EH (cell line): ENCODE data around the gene LHFPL5.

Source experiments
- DNase-seq: peaks from one replicate; pipeline ENCODE4 v3.0.0-alpha.2; 2015; ENCODE audit warnings: low read depth

The LHFPL5 gene

DNA sequence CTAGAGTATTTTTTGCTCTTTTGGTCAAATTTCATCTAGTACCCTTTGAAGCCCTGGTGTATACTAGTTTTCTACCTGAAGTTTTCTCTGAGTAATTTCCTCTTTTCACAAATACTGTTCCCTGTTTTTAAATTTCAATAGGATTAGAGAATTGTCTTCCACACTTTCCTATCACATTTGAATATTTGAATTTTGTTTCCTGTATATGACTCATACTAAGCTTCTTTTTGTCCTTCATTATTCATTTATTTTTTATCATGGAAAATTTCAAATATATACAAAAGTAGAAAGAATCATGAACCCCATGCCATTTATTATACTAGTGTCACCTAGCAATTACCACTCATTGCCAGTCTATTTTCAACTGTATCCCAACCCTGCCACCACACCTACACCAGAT lies 52.7 kb downstream of the LHFPL5 start:
- DNase-seq: no peak

DNA sequence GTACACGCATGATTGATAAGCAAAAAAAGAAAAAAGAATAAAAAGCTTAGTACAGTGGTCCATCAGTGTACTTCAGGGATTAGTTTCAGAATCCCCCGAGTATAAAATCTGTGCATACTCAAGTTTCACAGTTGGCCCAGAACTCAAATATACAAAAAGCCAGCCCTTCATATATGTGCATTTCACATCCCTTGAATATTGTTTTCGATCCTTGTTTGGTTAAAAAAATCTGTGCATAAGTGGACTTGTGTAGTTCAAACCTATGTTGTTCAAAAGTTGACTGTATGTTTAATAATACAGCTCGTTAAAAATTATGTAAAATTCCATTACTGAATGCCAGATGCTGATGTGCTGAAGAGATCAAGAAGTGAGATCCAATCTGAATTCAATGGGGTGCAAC lies 54.2 kb downstream of the LHFPL5 start:
- DNase-seq: no peak
